ENCODE results near the gene COL21A1. TPM values are rescaled to one million over a fixed set of nuclear protein-coding genes. Genes with fewer than 3 reads are reported as not detected.
"Not testable (repeated sequence)": the region's sequence is repeated elsewhere in the genome, so short reads cannot be mapped to it uniquely, and the experiment has no call there.

The COL21A1 gene
- total RNA-seq, 1 experiment from 2014 or later: not detected

DNA sequence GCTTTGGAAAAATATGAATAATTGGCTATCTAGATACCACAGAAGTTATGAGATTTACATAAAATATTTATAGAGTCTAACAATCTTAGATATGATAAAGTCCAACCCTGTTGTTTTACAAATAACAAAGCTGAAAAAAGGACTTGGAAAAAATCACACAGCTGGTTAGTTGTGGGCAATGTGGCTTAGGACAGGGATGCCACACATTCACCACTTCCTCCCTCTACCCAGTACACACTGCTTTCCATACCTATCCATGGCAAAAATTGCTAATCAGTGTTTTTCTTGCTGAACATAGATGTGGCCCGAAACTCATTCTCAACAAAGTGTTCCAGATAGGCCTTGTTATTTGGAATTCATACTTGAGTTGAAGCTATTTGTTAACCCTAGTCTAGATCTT is 224.7 kb downstream of the COL21A1 start:
- DNase-seq (ENCODE audit: extremely low read depth, low read depth): no peak

GRCh38 chr6:56021943-56022342 is 225.4 kb downstream of the COL21A1 start:
- DNase-seq (ENCODE audit: extremely low read depth, low read depth): no peak

- DNase-seq (ENCODE audit: extremely low read depth, low read depth): no peak
These were observed 227.4 kb downstream of the COL21A1 start for GRCh38 chr6:56019973-56020372.

GRCh38 chr6:56017198-56017597 is 230.2 kb downstream of the COL21A1 start:
- DNase-seq (ENCODE audit: extremely low read depth, low read depth): no peak

- not testable (repeated sequence) for DNase-seq (ENCODE audit: extremely low read depth, low read depth)
These were observed 233.3 kb downstream of the COL21A1 start for GRCh38 chr6:56014039-56014438.

DNA sequence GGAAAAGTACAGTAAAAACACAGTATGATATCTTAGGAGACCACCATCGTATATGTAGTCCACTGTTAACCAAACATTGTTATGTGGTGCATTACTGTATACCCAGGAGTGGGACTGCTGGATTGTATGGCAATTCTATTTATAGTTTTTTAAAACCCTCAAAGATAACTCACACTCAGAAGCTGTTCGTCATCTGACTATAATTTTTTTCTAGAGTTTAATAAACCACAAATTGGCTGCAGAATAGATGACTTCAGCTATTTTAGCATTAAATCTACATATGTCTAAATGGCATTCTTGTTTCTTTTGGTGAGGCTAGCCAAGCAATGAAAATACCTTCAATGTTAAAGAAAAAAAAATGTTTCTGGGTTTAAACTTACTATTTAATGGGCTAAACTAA is 237.7 kb downstream of the COL21A1 start:
- no peak for DNase-seq (ENCODE audit: extremely low read depth, low read depth)

Small RNA genes within 50 kb of the gene (small RNA-seq; reads per million reads assigned to genes)
- gene DHFRP6: 0 reads per million in 2 experiments
